Epidermal melanocyte (primary cell): Measurements from ENCODE around the gene CCDC186.
"Not testable (repeated sequence)": the region's sequence is repeated elsewhere in the genome, so short reads cannot be mapped to it uniquely, and the experiment has no call there.

Experiments used
- DNase-seq: peaks from one replicate; pipeline ENCODE4 v3.0.0; 2011; ENCODE audit warnings: low spot score; ENCODE audit not compliant: insufficient read length

CCDC186 gene

DNA sequence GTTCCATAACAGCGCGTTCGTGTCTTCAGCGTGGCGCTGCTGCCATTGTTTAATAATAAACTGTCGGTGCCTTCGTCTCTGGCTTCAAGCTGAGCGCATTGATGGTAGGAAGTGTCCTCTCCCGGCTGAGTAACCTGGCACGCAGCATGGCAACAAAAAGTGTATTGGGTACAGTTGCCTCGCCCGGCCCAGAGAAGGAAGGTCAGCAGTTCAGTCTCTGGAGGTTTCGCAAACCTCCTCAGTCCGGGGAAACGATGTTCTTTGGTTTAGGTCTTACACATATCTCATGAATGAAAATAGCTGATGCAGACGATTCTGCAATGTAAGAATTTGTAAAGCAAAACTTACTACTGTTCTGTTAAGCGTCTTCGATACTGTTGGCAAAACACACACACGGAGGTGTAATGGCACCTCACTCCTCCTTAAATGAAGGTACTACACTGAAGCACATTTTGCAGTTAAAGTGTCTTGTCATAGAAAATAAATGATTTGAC is 739 bp upstream of the CCDC186 start:
- DNase-seq, result no peak

DNA sequence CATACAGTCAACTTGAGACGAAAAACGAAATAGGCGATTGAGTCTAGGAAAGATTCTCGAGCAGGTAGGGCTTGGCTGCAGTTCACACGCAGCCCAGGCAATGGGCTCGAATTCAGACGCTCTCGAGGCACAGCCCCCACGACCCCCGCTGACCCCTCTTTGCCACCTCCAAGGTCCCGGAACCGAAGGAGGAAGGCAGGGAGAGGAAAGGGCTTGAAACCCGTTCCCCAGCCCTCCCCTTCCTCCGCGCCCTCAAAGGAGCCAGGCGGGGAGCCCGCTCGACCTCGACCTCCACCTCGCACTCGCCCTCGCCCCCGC is 441 bp downstream of the CCDC186 start:
- DNase-seq, result no peak

DNA sequence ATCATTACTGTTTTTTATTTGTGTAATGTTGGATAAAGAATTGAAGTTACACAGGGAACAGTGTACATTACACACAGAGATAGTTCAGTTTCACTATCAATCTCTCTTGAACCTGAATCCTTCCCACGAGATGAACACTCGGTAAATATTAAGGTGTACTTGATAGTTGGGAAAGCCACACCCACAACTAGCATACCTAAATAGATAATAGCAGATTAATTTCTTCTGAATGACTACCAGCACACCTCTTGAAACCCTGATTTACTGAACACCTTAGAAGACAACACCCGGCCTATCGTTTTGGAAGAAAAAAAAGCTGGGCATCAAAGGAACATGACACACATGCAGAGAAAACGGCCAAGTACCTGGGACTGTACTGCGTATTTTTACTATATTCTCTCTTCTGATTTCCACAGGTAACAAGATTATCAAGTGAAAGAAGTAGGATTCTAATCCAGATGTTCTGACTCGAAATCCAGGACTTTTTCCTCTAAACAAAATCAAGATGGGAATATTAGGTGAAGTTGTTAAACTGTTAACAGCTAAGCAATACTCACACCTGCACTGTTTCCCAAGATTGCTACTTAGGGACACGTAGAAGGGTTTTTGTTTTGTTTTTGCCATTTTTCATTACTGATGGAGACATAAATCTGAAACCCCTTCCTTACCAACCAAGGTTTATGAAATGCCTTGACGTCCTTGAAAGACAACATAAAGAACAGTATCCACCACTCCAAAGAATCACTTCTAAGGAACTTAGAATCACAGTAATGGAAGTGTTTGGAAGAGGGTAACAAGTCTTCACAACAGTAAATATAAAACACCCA is 1.0 kb downstream of the CCDC186 start:
- DNase-seq, result no peak

DNA sequence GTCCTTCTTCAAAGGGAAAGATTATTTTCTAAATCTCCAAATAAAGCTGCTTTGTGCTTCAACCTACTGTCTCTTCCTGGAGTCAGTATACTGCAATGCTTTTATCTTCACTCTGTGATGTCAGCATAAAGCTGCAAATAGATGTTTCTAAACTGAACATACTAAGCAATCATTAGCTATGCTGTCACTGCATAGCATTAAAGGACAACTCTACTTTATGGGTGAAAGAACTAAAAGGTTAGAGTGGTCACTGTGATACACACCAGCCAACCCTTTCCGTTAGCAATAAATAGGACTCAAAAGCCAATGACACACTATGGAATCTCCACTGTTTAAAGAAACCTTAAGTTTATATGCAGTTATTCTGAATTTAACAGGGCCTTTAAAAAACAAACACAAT is 1.8 kb downstream of the CCDC186 start:
- DNase-seq, result no peak

DNA sequence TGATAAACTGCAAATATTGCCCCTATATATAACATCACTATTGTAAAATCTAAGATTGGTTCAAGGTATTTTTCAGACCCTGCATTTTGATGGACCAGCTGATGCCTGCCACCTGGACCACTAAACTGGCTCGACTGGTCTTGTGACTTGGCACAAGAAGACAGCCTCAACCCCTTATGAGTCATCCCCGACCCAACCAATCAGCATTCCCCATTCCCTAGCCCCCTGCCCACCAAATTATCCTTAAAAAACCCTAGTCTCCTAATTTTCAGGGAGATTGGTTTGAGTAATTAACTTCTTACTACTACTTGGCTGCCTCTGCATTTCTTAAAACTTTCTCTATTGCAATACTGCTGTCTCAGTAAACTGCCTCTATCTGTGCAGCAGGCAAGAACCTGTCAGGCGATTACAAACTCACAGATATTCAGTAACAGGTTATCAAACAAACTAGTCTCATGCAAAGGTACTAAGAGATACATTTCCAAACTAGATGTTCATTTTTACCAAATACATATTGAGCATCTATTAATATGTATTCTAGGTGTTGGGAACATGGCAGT is 5.5 kb downstream of the CCDC186 start:
- no peak for DNase-seq

DNA sequence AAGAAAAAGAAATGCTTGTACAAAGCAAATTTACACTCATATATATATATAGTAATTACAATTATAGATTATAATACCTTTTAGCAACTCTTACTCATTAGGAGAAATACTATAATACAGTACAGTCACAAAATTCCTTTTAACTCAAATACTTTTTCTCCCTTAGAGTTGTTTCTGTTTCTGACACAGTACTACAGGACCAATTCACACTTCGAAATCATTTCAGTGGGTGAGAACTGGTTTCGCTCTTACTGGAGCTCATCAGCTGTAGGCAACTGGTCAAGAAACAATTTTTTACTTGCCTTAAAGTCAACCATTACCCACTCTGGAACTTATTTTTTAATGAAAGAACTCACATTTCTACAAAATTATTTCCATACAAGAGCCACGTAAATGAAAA is 6.0 kb downstream of the CCDC186 start:
- no peak for DNase-seq

DNA sequence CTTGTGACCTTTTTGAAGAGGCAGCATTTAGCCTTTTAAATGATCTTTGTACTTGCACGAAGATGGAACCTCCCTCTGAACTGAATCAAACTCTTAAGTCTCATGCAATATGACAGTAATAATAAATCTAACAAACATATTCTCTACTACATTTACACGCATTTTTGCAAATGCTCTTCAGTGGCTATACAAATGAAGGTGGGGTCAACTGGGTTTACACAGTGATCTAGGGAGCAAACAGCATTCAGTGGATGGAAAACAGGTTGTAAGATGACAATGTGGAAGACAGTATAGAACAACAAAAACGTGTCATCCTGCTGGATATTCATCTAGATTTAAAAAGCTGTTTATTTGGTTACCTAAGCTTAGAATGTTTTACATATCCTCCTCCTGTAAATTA is 7.5 kb downstream of the CCDC186 start:
- no peak for DNase-seq

DNA sequence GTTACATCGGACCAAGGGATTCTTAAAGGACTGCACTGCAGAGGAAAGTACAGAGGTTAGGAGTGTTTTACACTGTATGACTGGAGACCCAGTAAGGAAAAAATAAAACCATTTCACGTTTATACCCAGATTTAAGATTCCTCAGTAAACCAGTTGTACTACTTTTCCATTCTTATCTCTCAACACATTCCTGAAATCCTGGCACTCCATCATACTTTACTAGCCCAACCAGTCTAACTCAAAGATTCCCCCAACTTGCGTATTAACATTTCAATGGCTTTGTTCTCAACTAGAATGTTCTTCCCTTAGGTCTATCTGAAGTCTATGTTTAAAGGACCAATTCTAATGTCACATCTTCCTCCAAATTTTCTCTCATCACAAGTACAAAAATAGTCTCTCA is 8.0 kb downstream of the CCDC186 start:
- DNase-seq, result no peak

DNA sequence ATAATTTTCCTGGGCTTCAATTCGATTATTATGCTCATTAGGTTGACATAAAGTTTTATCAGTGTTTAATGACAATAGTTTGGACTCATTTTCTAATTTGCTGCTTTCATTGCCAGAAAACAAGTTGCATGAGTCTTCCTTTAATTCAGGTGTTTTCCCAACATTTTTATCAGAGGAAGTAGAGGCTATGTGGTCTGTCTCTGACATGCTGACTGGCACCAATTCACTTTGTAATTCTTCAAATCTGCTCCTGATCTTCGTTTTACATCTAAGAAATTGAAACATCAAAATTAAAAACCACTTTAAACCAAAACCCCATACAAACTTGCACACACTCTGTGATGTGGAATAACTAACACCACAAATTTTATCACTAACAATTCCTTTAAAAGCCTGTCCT is 10.9 kb downstream of the CCDC186 start:
- no peak for DNase-seq

DNA sequence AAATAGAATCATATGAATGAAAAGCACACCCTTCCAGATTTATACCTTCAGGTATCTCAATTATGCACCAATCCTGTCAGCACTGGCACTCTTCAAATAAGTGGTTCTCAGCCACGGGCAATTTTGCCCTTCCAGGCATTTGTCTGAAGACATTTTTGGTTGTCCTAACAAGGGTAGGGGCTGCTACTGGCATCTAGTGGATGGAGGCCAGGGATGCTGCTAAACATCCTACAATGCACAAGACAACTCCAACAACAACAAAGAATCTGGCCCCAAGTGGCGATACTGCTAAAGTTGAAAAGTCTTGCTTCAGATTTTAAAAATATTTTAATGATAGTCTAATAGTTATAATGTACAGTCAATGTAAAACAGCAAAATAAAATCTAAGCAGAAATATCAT is 16.1 kb downstream of the CCDC186 start:
- DNase-seq, result no peak

DNA sequence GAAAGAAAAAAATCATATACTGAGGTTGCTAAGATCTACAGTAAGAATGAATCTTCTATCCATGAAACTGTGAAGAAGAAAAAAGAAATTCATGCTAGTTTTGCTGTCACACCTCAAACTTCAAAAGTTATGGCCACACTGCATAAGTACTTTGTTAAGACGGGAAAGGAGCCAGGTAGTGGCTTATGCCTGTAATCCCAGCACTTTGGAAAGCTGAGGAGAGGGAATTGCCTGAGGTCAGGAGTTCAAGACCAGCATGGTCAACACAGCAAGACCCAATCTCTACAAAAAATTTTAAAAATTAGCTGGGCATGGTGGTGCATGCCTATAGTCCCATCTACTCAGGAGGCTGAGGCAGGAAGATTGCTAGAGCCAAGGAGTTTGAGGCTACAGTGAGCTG is 22.1 kb downstream of the CCDC186 start:
- no peak for DNase-seq

DNA sequence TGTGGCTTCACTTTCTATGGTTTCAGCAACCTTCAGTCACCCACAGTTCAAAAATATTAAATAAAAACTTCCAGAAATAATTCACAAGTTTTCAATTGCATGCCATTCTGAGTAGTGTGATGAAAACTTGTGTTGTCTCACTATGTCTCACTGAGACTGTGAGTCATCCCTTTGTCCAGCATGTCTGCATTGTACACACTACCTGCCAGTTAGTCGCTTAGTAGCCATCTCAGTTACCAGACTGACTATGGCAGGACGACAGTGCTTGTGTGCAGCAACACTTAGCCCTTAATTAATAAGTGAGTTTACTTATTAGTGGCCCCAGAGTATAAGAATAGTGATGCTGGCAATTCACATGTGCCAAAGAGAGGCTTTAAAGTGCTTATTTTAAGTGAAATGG is 22.5 kb downstream of the CCDC186 start:
- no peak for DNase-seq

DNA sequence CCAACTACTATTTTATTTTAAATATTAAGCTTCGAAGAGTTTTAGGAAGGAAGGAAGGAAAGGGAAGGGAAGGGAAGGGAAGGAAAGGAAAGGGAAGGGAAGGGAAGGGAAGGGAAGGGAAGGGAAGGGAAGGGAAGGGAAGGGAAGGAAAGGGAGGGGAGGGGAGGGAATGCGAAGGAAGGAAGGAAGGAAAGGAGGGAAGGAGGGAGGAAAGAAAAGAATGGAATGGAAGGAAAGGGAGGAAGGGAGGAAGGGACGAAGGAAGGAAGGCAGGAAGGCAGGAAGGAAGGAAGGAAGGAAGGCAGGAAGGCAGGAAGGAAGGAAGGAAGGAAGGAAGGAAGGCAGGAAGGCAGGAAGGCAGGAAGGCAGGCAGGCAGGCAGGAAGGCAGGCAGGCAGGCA is 24.5 kb downstream of the CCDC186 start:
- not testable (repeated sequence) for DNase-seq

DNA sequence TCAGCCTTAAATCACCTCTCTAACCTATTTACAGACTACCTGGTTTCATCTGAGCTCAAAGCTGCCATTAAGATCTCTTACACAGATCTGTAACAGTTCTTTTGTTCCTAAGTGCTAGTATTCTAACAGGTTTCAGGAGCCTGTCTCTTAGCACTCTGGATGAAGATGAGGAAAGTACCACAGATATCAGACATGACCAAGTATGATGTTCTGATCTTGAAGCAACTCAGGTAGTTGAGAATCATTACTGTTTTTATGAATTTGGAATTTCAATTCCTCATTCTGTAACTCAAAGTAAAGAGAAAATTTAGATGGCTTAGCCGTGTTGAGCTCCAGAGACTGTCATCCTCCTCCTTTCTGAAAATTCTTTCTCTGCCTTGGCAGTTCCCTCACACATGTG is 30.8 kb downstream of the CCDC186 start:
- no peak for DNase-seq

DNA sequence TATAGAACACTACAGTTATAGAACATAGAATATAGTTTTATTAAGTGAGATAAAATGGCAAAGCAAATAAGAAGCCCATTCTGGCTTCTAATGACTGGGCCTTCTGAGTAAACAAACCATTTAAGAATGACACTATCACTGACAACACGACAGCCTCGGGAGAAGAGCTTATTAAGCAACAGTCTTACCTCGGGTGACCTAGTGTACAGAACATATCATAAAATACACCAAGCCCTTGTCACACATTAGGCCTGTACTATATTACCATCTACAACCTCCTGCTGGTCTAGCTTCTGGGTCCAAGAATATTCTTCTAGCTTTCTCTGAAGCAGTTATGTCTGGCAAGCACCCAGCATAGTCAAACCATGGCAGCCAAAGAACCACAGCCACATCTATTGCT is 32.0 kb downstream of the CCDC186 start:
- DNase-seq, result no peak

DNA sequence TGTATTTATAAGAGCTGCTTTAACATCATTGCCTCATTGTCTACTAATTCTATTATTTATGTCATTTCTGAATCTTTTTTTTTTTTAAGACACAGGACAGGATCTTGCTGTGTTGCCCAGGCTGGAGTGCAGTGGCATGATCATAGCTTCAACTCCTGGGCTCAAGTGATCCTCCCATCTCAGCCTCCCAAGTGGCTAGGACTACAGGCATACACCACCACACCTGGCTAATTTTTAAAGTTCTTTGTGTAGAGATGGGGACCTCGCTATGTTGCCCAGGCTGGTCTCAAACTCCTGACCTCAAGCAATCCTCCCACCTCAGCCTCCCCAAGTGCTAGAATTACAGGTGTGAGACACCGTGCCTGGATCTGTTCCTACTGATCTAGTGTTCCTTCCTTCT is 33.2 kb downstream of the CCDC186 start:
- DNase-seq, result not testable (repeated sequence)

DNA sequence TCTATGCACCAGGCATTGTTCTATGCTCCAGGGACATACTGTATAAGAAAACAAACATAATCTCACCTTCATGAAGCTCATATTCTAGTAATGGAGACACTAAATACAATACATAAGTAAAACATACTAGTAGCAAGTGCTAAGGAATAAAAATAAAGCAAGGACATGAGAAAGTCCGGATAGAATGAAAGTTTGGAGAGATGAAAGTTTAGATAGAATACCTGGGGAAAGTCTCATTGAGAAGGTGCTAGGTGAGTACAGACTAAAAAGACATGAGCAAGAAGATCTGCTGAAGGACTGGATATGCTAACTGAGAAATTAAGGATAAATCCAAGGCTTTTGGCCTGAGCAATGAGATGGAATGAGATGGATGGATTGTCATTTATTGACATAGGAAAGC is 34.0 kb downstream of the CCDC186 start:
- no peak for DNase-seq

DNA sequence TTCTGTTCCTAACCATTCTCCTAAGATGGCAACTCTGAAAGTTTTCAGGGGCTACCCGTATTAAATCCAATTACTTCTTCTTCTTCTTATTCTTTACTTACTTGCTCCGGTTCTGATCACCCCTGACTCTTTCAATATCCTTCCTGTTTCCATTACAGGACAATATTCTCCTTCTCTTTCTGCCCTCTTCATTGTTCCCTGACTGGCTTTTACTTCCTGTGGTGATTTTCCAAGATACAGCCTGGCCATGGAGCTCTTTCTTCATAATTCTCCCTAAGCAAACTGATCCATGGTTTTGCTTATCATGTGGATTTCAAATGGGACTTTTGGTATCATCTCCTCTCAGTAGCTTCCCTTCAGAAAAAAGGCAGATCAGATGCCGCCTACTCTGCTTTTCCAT is 35.4 kb downstream of the CCDC186 start:
- DNase-seq, result no peak

DNA sequence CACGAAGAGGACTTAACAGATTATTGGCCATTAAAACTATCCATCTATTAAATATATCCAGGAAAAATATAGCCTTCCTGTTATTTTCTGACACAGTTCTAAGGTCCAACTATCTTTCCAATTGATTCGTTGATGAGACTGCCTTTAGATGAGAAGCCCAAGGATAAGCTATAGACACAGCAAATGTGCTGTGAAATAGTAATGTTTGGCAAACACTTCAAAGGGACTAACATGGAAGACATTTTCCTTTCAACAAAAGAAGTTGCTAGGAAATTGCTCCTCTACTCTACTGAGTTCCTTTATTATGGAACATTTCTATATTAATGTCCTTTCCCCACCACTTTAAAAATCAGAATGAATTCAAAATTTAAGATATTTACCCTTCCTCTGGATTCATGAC is 38.5 kb downstream of the CCDC186 start:
- no peak for DNase-seq

DNA sequence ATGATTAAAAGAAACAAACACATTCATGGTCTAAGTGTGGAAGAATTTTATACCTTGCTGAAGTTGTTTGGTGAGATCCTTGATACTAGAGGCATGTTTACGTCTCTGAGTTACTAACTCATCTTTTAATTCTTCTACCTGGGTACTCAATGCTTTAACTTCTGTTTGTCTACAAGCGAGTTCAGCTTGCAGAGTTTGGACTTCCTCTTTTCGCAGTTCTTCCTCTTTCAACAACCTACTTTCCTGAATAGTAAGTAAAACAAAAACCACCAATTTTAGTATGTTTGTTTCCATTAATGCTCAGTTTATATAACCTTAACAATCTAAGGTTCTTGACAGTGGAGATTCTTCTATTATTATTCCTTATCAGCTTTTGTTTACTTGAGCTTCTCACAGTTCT is 42.9 kb downstream of the CCDC186 start:
- DNase-seq, result no peak

DNA sequence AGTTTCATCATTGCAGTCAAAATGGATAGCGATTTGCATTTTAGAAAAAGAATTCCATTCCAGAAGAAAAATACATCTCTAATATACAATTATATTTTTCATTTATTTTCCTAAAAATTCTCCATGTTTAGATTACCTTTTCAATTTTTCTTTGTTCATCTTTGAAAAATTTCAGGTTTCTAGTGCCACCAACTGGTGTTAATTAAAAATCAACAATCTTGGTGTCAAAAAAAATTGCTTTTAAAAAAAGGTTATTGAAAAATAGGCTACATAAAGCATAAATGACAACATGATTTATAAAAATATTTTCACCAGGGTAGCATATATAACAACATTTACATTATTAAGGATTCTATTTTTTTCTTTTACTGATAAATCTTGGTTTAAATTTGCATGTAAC is 53.0 kb downstream of the CCDC186 start:
- DNase-seq, result no peak

DNA sequence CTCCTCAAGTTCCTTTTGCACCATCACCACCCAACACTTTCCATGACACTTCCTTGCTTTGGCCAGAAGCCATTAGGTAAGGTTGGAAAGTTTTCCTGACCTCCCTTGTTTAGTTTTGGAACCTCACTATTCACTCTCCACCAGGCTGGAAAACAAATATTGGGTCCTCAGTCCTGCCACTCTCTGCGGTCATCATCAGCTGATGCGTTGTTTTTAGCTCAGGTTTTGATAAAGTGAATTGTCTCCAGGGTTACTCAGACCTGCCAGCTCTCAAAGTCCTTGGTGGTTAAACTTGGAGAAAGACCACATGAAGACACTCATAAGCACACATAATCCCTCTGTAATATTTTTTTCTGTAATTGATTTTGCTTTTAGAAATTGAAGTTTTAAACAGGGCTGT is 55.5 kb downstream of the CCDC186 start:
- DNase-seq, result no peak

DNA sequence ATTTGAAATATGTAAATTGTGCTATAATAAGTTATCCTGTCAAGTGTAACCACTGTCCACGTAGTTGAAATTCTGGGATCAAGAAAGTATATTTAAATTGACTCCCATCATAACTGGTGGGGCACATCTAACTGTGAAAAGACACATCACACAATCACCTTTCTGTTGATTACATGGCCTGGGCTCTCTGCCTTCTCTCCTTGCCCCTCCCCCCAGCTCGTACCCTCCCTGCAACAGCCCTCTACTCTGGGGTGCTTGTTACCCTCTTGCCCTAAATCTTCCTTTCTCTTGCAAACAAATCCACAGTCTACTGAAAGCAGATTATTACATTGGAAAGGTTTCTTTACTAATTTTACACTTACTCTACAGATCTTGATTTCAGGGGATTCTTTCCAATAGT is 56.3 kb downstream of the CCDC186 start:
- DNase-seq, result no peak
